C4-2B (cell line): ENCODE data around the gene MCF2L.

Experiments used
- H3K27ac ChIP-seq: fragments of 450-650 bp; 2 replicates; pipeline ENCODE4 v1.5.1; 2017
- ZFX ChIP-seq: fragments of 450-650 bp; IDR thresholded peaks from 2 replicates; pipeline ENCODE4 v1.6.1; 2017
- TF ChIP-seq, protein P1 (sequence below): fragments of 450-650 bp; conservative IDR thresholded peaks from 2 replicates; pipeline ENCODE4 v1.5.1; 2017; ENCODE audit warnings: mild to moderate bottlenecking

Gene MCF2L

DNA sequence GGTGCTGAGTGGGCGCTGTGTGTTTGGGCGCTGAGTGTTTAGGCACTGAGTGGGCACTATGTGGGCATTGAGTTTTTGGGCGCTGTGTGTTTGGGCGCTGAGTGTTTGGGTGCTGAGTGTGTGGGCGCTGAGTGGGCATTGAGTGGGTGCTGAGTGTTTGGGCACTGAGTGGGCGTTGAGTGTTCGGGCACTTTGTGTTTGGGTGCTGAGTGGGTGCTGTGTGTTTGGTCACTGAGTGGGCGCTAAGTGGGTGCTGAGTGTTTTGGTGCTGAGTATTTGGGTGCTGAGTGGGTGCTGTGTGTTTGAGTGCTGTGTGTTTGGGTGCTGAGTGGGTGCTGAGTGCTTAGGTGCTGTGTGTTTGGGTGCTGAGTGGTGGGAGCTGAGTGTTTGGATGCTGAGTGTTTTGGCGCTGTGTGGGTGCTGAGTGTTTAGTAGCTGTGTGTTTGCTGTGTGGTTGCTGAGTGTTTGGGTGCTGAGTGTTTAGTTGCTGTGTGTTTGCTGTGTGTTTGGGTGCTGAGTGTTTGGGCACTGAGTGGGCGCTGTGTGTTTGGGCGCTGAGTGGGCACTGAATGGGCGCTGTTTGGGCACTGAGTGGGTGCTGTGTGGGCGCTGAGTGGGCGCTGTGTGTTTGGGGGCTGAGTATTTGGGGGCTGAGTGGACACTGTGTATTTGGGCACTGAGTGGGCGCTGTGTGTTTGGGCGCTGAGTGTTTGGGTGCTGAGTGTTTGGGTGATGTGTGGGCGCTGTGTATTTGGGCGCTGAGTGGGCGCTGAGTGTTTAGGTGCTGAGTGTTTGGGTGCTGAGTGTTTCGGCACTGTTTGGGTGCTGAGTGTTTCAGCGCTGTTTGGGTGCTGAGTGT is 89.3 kb downstream of the MCF2L start:
- H3K27ac ChIP-seq, result no peak overlapping the region
- no peak for TF ChIP-seq ZFX
- TF ChIP-seq, protein P1, sequence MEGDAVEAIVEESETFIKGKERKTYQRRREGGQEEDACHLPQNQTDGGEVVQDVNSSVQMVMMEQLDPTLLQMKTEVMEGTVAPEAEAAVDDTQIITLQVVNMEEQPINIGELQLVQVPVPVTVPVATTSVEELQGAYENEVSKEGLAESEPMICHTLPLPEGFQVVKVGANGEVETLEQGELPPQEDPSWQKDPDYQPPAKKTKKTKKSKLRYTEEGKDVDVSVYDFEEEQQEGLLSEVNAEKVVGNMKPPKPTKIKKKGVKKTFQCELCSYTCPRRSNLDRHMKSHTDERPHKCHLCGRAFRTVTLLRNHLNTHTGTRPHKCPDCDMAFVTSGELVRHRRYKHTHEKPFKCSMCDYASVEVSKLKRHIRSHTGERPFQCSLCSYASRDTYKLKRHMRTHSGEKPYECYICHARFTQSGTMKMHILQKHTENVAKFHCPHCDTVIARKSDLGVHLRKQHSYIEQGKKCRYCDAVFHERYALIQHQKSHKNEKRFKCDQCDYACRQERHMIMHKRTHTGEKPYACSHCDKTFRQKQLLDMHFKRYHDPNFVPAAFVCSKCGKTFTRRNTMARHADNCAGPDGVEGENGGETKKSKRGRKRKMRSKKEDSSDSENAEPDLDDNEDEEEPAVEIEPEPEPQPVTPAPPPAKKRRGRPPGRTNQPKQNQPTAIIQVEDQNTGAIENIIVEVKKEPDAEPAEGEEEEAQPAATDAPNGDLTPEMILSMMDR, result no peak

DNA sequence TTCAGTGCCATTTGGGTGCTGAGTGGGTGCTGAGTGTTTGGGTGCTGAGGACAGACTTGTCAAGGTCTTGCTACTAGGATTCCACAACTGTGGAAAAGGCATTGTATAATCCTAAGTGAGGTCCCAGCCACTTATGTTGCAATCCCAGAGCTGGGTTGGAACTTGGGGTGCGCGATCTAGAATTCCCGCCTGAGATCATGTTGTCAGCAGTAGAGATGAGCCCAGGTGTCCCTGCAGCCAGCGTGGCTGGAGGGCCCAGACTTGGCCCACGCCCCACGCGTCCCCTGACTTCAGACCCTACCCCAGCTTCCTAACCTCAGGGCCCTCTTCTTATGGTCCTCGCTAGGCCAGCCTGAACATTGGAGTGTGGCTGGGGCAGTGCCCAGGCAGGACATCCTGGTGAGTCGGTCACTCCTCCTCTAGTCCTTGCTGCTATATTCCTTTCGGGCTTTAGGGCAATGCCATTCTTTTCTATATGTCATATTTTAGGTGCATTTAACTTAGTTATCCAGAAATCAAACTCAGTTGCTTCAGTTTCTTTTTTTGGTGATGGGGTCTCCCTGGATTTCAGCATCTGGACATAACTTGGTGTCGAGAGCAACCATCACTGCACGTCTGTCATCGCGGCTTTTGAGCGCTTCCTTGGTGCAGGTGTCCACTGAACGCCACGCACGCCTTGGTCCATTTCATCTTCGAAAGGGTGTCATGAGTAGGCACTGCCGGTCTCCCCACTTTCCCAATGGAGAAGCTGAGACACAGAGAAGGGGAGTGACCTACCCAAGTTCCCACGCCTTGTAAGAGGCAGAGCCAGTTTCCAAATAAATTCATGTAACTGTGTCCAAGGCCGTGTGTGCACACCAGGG is 90.2 kb downstream of the MCF2L start:
- TF ChIP-seq, protein P1, result no peak
- TF ChIP-seq ZFX, result no peak
- H3K27ac ChIP-seq, result no peak overlapping the region

DNA sequence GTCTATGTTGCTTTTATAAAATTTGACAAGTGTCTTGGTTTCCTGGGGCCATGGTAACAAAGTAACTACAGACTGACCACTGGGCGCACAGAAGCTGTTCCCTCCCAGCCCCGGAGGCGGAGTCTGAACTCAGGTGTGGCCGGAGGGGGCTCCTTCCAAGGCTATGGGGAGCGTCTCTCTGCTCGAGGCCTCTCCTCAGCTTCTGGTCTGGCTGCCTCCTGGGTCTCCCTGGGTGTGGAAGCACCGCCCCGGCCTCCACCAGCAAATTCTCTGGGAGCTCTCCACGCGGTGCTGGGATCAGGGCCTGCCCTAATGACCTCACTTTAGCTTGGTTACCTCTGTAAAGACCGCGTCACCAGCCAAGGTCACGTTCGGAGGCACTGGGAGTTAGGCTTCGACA is 90.9 kb downstream of the MCF2L start:
- TF ChIP-seq, protein P1, result no peak
- TF ChIP-seq ZFX, result no peak

DNA sequence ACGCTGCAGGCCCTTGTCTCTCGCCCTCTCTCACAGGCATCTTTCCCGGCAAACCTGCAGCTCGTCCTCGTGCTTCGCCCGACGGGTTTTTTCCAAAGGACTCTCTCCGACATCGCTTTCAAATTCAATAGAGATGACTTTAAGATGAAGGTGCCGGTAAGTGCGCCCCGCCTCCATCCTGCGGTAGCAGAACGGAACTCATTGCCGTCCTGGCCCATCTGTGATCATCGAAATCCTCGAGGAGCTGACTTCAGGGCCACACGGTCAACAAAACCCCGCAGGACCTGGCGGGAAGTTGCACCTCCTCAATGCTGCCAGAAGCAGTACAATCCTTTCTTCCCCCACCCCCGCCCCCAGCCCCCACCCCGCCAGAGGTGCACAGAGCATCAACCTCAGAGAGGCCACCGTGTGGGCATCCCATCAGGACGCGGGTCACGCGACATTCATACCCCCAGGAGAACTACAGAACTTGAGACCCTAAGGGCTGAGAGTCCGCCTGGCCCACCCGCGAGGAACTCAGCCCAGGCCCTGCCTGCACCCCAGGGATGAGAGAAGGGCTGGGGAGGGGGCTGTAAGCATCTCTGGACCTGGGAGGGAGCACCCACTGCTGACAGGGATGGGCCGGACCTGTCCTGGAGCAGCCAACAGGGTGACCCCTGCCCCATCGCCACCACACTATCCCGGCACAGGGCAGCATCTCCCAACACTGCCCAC is 91.7 kb downstream of the MCF2L start:
- no peak overlapping the region for H3K27ac ChIP-seq
- TF ChIP-seq, protein P1, result no peak
- no peak for TF ChIP-seq ZFX

More for the DNA sequence above, 90.9 kb downstream of the MCF2L start:
- H3K27ac ChIP-seq, result no peak overlapping the region

DNA sequence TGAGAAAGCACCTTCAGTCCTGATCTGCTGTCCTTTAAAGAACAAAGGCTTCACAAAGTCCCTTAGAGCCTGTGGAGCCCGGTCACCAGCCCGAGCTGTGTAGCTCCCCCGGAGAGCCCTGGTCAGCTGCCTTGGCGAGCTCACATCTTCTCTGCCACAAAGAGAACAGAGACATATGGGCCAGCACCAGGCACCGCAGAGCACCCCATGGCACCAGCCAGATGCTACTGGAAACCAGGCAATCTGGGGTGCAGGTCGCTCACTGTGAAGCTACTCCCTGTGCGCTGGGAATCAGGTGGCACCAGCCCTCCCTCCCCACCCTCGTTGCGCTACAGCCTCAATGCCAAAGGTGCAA is 92.2 kb downstream of the MCF2L start:
- no peak for TF ChIP-seq ZFX
- TF ChIP-seq, protein P1, result no peak
- no peak overlapping the region for H3K27ac ChIP-seq

DNA sequence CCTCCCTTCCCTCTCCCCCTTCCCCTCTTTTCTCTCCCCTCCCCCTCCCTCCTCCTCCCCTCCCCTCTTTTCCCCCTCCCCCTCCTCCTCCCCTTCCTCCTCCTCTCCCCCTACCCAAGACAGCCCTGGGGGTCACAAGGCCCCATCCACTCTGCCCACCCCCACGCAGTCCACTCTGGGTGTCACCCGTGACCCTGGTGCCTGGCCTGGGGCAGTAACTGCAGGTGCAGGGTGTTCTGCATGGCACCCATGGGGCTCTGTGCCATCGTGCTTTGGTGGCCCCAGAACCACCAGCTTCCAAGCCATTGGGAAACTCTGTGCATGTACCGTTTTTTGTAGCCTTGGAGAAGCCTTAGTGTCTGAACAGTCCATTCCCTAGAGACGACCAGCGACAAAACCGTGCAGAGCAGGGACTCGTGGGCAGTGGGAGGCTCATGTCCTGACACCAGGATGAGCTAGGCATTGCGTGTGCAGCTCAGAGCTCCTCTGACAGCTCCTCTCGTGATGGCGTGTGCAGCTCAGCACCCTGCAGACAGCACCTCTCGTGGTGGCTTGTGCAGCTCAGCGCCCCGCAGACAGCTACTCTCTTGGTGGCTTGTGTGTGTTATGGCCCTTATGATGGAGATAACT is 92.9 kb downstream of the MCF2L start:
- TF ChIP-seq, protein P1, result no peak
- no peak for TF ChIP-seq ZFX
- H3K27ac ChIP-seq, result no peak overlapping the region
